ENCODE data around the gene FAP.

DNA sequence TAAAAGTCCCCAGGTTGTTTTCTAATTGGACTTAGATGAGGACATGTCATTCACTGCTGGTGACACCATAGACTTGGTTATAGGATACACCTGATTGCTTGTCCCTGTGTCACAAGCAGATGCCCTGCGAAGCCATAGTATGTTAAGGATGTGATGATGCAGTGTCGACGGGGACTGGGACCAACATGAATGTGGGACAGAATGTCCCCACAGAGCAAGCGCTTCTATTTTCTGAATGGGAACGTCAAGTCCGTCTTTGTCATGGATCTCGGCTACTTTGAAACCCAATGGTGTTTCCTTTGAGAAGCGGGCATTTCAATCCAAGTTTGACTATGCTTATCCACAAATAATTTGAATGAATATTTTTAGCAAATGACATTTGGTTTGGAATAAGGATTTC lies 93.3 kb downstream of the FAP start:
- TF ChIP-seq, protein P1, sequence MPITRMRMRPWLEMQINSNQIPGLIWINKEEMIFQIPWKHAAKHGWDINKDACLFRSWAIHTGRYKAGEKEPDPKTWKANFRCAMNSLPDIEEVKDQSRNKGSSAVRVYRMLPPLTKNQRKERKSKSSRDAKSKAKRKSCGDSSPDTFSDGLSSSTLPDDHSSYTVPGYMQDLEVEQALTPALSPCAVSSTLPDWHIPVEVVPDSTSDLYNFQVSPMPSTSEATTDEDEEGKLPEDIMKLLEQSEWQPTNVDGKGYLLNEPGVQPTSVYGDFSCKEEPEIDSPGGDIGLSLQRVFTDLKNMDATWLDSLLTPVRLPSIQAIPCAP (CRISPR knock-in tag; IDR thresholded peaks at IDR 0.05) = no peak
- TF ChIP-seq RELA (CRISPR knock-in tag; IDR thresholded peaks at IDR 0.05; ENCODE audit: borderline replicate concordance) (no peak), CTCF (IDR thresholded peaks at IDR 0.05) (no peak), NR2C2 (CRISPR knock-in tag; IDR thresholded peaks at IDR 0.05) (no peak), ZBTB43 (CRISPR knock-in tag; IDR thresholded peaks at IDR 0.05) (no peak), EMX1 (CRISPR knock-in tag; IDR thresholded peaks at IDR 0.05) (no peak)
- TF ChIP-seq, protein P2, sequence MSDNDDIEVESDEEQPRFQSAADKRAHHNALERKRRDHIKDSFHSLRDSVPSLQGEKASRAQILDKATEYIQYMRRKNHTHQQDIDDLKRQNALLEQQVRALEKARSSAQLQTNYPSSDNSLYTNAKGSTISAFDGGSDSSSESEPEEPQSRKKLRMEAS (CRISPR knock-in tag; IDR thresholded peaks at IDR 0.05) = no peak

Data from WTC11 (cell line).